Stromal cell of bone marrow (primary cell): ENCODE results near the gene MT1H.
"Not testable (repeated sequence)": the region's sequence is repeated elsewhere in the genome, so short reads cannot be mapped to it uniquely, and the experiment has no call there.

Source experiments
- DNase-seq: peaks from one replicate; pipeline ENCODE4 v3.0.0-alpha.2; 2012; ENCODE audit warnings: low read depth

MT1H gene

DNA sequence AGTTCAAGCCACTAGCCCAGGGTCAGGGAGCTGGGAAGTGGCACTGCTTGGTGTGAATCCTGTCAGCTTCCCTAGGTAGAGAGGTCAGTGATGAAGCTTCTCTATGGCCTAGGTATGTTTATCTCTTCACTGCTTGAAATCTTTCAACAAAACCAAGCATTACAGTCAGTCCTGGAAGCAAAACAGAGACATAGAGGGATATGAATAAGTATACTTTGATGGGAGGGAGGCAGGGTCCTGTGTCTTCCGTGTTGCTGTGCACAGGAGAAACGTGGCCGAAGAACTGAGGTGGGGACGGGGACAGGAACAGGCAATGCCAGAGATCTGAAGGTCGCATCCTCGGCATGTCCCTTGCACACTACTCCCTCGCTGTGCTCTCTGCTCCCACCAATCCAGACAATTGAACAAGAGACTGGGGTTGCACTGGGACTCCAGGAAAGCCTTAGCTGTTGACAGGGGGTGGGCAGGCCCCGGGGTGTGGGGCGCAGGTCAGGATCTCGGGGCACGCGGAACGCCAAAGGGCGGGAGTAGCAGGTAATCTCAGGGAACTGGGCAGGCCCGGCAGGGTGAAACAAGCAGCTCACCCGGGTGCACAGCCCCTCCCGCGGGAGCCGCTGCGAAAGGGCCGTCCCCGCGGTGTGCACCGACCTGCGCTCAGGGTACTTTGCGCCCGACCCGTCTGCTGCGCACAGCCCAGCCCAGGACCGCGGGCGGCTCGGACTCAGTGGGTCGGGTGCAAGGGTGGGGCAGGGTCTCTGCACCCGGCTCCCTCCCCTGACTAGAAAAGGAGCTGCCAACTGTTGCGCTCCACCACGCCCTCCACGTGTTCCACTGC, at the start of gene MT1H:
TSS of gene MT1H (plus strand) at position 810 of the 835 bp plus-strand sequence. CDS start 71 bp downstream, outside the sequence.
- DNase-seq: no peak

DNA sequence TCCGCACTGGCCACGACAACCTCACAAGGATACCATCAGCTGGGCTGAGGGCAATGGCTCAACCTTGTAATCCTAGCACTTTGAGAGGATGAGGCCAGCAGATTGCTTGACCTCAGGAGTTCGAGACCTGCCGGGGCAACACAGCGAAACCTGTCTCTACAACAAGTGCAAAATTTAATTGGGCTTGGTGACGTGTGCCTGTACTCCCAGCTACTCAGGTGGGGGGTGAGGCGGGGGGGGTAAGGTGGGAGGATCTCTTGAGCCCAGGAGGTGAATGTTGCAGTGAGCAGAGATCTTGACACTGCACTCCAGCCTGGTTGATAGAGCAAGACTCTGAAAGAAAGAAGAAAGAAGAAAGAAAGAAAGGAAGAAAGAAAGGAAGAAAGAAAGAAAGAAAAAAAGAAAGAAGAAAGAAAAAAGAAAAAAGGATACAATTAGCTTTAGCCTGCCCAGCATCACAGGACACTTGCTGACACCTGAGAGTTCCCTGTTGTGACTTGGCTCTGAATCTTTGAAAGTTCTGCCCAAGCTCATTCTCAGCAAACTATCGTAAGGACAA, 49.2 kb upstream of the MT1H start:
- no peak for DNase-seq

DNA sequence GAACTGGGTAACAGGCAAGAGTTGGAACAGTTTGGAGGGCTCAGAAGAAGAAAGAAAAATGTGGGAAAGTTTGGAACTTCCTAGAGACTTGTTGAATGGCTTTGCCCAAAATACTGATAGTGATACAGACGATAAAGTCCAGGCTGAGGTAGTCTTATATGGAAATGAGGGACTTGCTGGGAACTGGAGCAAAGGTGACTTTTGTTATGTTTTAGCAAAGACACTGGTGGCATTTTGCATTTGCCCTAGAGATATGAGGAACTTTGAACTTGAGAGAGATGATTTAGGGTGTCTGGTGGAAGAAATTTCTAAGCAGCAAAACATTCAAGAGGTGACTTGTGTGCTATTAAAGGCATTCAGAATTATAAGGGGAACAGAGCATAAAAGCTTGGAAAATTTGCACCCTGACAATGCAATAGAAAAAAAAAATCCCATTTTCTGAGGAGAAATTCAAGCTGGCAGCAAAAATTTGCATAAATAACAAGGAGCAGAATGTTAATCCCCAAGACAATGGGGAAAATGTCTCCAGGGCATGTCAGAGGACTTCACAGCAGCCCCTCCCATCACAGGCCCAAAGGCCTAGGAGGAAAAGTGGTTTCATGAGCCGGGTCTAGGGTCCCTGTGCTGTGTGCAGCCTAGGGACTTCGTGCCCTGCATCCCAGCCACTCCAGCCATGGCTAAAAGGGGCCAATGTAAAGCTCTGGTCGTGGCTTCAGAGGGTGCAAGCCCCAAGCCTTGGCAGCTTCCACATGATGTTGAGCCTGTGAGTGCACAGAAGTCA, 47.8 kb upstream of the MT1H start:
- not testable (repeated sequence) for DNase-seq

DNA sequence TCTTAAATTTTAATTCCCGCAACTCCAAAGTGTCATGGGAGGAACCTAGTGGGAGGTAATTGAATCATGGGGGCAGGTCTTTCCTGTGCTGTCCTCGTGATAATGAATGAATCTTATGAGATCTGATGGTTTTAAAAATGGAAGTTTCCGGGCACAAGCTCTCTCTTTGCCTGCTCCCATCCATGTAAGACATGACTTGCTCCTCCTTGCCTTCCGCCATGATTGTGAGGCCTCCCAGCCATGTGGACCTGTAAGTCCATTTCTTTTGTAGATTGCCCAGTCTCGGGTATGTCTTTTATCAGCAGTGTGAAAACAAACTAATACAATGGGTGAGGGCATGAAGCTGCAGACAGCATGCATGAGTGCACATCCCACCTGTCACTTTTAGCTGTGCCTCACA, 46.4 kb upstream of the MT1H start:
- DNase-seq: not testable (repeated sequence)

- DNase-seq: no peak
These were observed 46.0 kb upstream of the MT1H start for GRCh38 chr16:56623637-56624036.

DNA sequence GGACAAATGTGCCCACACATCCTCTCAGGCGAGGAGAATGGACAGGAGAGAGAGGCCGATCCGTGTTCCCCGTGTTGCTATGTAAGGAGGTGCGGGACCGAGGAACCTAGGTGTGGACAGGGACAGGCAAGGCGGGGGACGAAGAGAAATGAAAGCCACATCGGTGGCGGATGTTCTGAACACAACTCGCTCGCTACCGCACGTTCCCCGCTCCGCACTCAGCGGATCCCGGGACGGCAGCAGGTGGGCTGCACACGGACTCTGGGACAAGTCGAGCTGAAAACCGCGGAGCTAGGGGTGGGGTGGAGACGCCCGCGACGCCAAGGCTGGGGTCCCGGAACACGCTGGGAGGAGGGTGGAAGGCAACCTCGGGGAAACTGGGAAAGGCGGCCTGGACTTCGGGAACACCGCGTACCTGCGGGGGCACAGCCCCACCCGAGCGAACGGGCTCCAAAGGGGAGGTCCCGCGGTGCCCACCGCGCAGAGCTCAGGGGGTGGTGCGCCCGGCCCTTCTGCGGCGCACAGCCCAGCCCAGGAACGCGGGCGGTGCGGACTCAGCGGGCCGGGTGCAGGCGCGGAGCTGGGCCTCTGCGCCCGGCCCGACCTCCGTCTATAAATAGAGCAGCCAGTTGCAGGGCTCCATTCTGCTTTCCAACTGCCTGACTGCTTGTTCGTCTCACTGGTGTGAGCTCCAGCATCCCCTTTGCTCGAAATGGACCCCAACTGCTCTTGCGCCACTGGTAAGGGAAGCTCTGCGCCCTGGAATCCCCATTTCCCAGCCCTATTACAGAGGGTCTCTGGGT, 44.3 kb upstream of the MT1H start, which contains the start of gene MT1E:
TSS of gene MT1E (plus strand) at position 642 of the 803 bp plus-strand sequence. CDS start at position 713, 71 bp downstream.
- no peak for DNase-seq

DNA sequence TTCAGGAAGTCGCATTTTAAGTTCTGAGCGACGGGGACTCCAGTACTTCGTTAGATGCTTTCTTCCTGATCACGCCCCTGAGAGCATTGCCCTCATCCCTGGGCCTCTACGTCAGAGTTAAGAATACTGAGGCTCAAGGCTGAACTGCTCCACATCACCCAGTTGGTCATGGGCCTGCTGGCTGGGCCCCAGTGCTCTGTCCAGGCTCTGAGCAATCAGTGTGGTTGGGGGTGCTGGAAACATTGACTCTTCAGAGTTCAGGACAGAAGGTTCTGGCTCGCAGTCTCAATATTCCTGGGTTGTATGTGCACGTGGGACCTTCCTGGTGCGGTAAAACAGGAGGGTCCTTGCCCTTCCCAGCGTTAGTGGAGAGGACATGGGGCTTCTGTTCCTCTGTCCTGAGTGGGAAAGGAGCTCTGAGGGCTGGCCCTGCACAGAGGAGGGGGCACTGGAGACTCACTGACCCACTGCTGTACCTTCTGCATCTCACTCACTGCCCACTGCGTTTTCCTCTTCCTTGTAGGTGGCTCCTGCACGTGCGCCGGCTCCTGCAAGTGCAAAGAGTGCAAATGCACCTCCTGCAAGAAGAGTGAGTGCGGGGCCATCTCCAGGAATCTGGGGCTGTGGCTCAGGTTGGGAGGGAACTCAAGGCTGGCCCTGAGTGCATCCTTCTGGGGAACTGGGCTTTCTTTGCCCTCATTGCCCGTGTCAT, 43.5 kb upstream of the MT1H start:
- peak; percentile 94 for DNase-seq

DNA sequence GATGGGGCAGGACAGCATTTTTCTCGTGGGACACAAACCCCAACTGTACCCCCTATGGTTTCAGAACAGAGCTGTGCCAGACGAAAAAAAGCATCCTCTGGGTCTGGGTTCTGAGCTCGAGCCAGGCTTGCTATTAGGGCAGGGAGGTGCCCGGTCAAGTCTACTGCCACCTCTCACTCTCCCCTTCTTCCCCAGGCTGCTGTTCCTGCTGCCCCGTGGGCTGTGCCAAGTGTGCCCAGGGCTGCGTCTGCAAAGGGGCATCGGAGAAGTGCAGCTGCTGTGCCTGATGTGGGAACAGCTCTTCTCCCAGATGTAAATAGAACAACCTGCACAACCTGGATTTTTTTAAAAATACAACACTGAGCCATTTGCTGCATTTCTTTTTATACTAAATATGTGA, 42.9 kb upstream of the MT1H start:
- DNase-seq: no peak

- no peak for DNase-seq
These were observed 40.9 kb upstream of the MT1H start for GRCh38 chr16:56628486-56629350.

DNA sequence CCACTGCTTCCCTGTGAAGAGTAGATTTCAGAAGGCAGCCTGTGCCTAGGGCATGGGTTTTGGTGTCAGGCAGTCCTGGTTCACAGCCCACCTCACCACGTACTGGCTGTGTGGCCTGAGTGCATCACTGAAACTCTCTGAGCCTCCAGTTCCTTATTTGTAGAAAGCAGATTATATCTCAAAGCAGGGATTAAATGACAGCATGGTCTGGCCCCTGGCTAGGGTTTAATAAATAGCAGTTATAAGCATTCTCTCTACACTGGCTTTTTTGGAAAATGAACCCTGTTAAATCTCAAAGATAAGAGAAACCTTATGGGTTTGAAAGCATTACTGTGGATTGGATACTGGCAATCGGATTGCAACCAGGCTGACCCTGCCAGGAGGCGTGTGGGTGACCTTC, 40.1 kb upstream of the MT1H start:
- no peak for DNase-seq

- no peak for DNase-seq
These were observed 39.5 kb upstream of the MT1H start for GRCh38 chr16:56630134-56630533.

DNA sequence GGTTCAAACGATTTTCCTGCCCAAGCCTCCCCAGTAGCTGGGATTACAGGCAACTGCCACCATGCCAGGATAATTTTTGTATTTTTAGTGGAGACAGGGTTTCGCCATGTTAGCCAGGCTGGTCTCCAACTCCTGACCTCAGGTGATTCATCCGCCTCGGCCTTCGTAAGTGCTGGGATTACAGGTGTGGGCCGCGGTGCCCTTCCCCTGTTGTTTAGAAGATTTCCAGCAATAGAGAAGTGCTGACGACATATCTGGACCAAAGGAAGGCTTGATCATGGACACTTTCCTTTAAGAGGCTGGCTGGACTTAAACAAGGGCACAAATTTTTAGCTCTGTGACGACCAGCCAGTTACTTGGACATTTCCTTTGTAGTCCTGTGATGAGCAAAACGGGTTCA, 38.4 kb upstream of the MT1H start:
- DNase-seq: no peak

- no peak for DNase-seq
These were observed 37.8 kb upstream of the MT1H start for GRCh38 chr16:56631832-56632155.

DNA sequence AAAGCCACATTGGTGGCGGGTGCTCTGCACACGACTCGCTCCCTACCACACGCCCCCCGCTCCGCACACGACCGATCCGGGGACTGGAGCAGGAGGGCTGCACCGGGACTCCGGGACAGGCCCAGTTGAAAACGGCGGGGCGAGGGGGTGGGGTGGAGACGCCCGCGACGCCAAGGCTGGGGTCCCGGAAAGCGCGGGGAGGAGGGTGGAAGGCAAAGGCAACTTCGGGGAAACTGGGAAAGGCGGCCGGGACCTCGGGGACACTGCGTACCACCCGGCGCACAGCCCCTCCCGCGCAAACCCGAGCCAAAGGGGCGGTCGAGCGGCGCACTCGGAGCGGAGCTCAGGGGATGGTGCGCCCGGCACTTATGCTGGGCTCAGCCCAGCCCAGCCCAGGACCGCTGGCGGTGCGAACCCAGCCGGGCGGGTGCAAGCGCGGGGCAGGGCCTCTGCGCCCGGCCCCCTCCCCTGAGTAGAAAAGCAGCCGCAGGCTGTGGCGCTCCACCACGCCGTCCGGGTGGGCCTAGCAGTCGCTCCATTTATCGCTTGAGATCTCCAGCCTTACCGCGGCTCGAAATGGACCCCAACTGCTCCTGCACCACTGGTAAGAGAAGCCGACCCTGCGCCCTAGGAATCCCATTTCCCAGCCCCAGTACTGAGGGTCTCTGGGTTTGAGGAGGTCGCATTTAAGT, 37.3 kb upstream of the MT1H start, which contains the start of gene MT1M:
TSS of gene MT1M (plus strand) at position 504 of the 692 bp plus-strand sequence. CDS start at position 577, 73 bp downstream.
- no peak for DNase-seq

DNA sequence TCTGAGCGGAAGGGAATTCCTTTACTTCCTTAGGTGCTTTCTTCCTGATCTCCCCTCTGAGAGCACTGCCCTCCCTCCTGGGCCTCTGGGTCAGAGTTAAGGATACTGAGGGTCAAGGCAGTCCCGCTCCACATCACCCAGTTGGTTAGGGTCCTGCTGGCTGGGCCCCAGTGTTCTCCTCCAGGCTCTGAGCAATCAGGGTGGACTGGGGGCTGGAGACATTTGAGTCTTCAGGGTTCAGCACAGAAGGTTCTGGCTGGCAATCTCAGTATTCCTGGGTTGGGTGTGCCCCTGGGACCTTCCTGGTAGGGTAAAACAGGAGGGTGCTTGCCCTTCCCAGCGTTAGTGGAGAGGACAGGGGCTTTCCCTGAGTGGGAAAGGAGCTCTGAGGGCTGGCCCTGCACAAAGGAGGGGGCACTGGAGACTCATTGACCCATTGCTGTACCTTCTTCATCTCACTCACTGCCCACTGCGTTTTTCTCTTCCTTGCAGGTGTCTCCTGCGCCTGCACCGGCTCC, 36.7 kb upstream of the MT1H start:
- DNase-seq: no peak

GRCh38 chr16:56633535-56633934, 36.1 kb upstream of the MT1H start:
- DNase-seq: no peak

DNA sequence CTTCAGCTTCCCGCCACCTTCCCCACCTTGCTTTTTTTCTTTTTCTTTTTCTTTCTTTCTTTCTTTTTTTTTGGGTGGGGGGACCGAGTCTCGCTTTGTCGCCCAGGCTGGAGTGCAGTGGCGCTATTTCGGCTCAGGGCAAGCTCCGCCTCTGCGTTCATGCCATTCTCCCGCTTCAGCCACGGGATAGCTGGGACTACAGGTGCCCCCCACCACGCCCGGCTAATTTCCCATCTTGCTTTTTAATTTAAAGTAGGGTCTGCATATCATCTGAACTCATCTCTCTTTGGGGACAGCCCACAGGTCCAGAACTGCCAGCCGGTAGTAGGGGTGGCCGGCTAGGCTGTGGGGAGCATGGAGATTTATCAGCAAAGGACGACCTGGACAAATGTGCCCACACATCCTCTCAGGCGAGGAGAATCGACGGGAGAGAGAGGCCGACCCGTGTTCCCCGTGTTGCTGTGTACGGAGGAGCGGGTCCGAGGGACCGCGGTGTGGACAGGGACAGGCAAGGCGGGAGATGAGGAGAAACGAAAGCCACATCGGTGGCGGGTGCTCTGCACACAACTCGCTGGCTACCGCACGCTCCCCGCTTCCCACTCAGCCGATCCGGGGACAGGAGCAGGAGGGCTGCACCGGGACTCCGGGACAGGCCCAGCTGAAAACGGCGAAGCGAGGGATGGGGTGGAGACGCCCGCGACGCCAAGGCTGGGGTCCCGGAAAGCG, 34.7 kb upstream of the MT1H start:
- no peak for DNase-seq

- no peak for DNase-seq
These were observed 34.1 kb upstream of the MT1H start for GRCh38 chr16:56635441-56635967.
